CD14-positive monocyte (primary cell): ENCODE results near the gene APOA1. TPM values are rescaled to one million over a fixed set of nuclear protein-coding genes. Genes with fewer than 3 reads are reported as not detected.

Experiments used
- DNase-seq, 3 donors: peaks; one replicate each; pipeline ENCODE4 v3.0.0-alpha.2; 2011 to 2022
- H2AFZ ChIP-seq: 2 replicates; pipeline ENCODE4 v1.6.0; 2012; ENCODE audit warnings: mild to moderate bottlenecking, low read depth, low read length, inconsistent platforms; ENCODE audit not compliant: insufficient read depth, poor library complexity, severe bottlenecking
- H3K27ac ChIP-seq, 2 donors: 1 replicate in 1 of 2; 2 replicates in 1 of 2; pipeline ENCODE4 v1.5.1; 2012 to 2013; ENCODE audit warnings: low read length in 2 of 2, control low read depth in 1 of 2, inconsistent platforms in 1 of 2, low read depth in 1 of 2, mild to moderate bottlenecking in 1 of 2
- H3K27me3 ChIP-seq, 2 donors: one replicate each; pipeline versions ENCODE4 v1.6.0 to v1.6.1; 2011 to 2013; ENCODE audit warnings: low read length in 2 of 2; ENCODE audit not compliant: control insufficient read depth in 2 of 2, insufficient read depth in 2 of 2
- H3K36me3 ChIP-seq, 2 donors: replicated peaks in 1 of 2; 1 replicate in 1 of 2; 2 replicates in 1 of 2; pipeline versions ENCODE4 v1.5.1 to v1.6.1; 2012 to 2013; ENCODE audit warnings: low read length in 2 of 2, control low read depth in 1 of 2, inconsistent platforms in 1 of 2, mild to moderate bottlenecking in 1 of 2; ENCODE audit not compliant: insufficient read depth in 2 of 2, control insufficient read depth in 1 of 2
- H3K4me1 ChIP-seq, 2 donors: 1 replicate in 1 of 2; 2 replicates in 1 of 2; pipeline versions ENCODE4 v1.5.1 to v1.6.1; 2012 to 2013; ENCODE audit warnings: low read length in 2 of 2, control low read depth in 1 of 2, inconsistent platforms in 1 of 2, mild to moderate bottlenecking in 1 of 2, moderate library complexity in 1 of 2; ENCODE audit not compliant: insufficient read depth in 2 of 2, control insufficient read depth in 1 of 2
- H3K4me2 ChIP-seq: replicated peaks from 2 replicates; pipeline ENCODE3; 2012; ENCODE audit warnings: low read length, moderate library complexity, mild to moderate bottlenecking; ENCODE audit not compliant: poor library complexity, severe bottlenecking; ENCODE audit errors: extremely low read depth
- H3K4me3 ChIP-seq, 3 experiments: fragments of 200-600 bp in 1 of 3; sonication (generic) in 1 of 3; replicated peaks in 1 of 3; 1 replicate in 2 of 3; 2 replicates in 1 of 3; pipeline ENCODE4 v1.5.1; 2011 to 2013; ENCODE audit warnings: low read length in 3 of 3, mild to moderate bottlenecking in 3 of 3, control low read depth in 2 of 3, low read depth in 2 of 3, inconsistent platforms in 1 of 3, moderate library complexity in 1 of 3
- H3K79me2 ChIP-seq: 2 replicates; pipeline ENCODE4 v1.6.0; 2012; ENCODE audit warnings: mild to moderate bottlenecking, control low read depth, inconsistent platforms, low read length, moderate library complexity; ENCODE audit not compliant: insufficient read depth
- H3K9ac ChIP-seq: 2 replicates; pipeline ENCODE4 v1.6.0; 2017; ENCODE audit warnings: low read length, mild to moderate bottlenecking; ENCODE audit not compliant: insufficient read depth, poor library complexity, severe bottlenecking
- H3K9me3 ChIP-seq, 2 donors: replicated peaks in 1 of 2; 1 replicate in 1 of 2; 2 replicates in 1 of 2; pipeline versions ENCODE4 v1.5.1 to v1.6.1; 2012 to 2013; ENCODE audit warnings: low read length in 2 of 2, control low read depth in 1 of 2; ENCODE audit not compliant: control insufficient read depth in 1 of 2, insufficient read depth in 1 of 2
- H4K20me1 ChIP-seq: 2 replicates; pipeline ENCODE4 v1.6.0; 2012; ENCODE audit warnings: mild to moderate bottlenecking, low read length, control low read depth, moderate library complexity; ENCODE audit not compliant: insufficient read depth
- H3K27ac Mint-ChIP-seq, 7 donors: one replicate each; pipeline ENCODE4 v1.8.0; 2020; ENCODE audit warnings: mild to moderate bottlenecking in 7 of 7, mixed read lengths in 7 of 7, moderate library complexity in 6 of 7, inconsistent platforms in 2 of 7
- H3K27me3 Mint-ChIP-seq, 3 donors: one replicate each; pipeline ENCODE4 v1.8.0; 2021 to 2022; ENCODE audit warnings: low read depth in 3 of 3, mild to moderate bottlenecking in 3 of 3, mixed read lengths in 3 of 3, moderate library complexity in 3 of 3, inconsistent platforms in 1 of 3
- H3K36me3 Mint-ChIP-seq, 2 donors: one replicate each; pipeline ENCODE4 v1.8.0; 2020; ENCODE audit warnings: mixed read lengths in 2 of 2, inconsistent platforms in 1 of 2, mild to moderate bottlenecking in 1 of 2
- H3K4me1 Mint-ChIP-seq: one replicate; pipeline ENCODE4 v1.8.0; 2020; ENCODE audit warnings: mild to moderate bottlenecking, mixed read lengths
- H3K4me3 Mint-ChIP-seq, 2 donors: one replicate each; pipeline ENCODE4 v1.8.0; 2020; ENCODE audit warnings: mild to moderate bottlenecking in 2 of 2, mixed read lengths in 2 of 2, moderate library complexity in 1 of 2
- H3K9me3 Mint-ChIP-seq, 7 donors: one replicate each; pipeline ENCODE4 v1.8.0; 2020 to 2022; ENCODE audit warnings: mixed read lengths in 7 of 7, mild to moderate bottlenecking in 6 of 7, moderate library complexity in 6 of 7, inconsistent platforms in 2 of 7
- WGBS: methylation state at CpG from one replicate; pipeline ENCODE4 v1.1.5; 2013; ENCODE audit warnings: missing lambda C conversion rate; ENCODE audit not compliant: insufficient coverage; 5-methylcytosine and 5-hydroxymethylcytosine counted together
- intact Hi-C, 2 donors: fragments of 100-400 bp; cut with micrococcal nuclease; formaldehyde crosslinking; loops; one replicate each; pipeline versions ENCODE4 v1.15.0 to v1.15.1; 2023
- polyA plus RNA-seq, 3 donors: library from polyadenylated mRNA; depleted of rRNA in 1 of 3; unstranded in 2 of 3; stranded (reverse) in 1 of 3; fragments of 300-500 nt in 2 of 3; fragments of >200 nt in 1 of 3; fragmentation: Illumina TruSeq in 2 of 3; gene quantifications; 1 replicate in 2 of 3; 2 replicates in 1 of 3; pipeline ENCODE4 v1.2.3, GENCODE V29; 2012 to 2021
- TF ChIP-seq, protein P1 (sequence below): fragments of 200-600 bp; IDR thresholded peaks from one replicate; pipeline ENCODE4 v1.8.0; 2022; ENCODE audit warnings: antibody characterized with exemption, mild to moderate bottlenecking

The APOA1 gene
- polyA plus RNA-seq, 3 donors: 0.29 TPM; not detected in 2

GRCh38 chr11:116833816-116834534 is 3.4 kb downstream of the APOA1 start:
- Mint-ChIP-seq H3K4me3 (no peak overlapping the region), H3K36me3 (no peaks in the 10 kb centered on the region), H3K27ac (no peak overlapping the region), H3K9me3 (no peaks in the 10 kb centered on the region), H3K27me3 (peaks cover 3 to 8% (median 4%) of the 10 kb centered on the region in 3 donors), H3K4me1 (peaks cover 14% of the 10 kb centered on the region)
- H3K4me3 ChIP-seq: no peak overlapping the region
- H3K27ac ChIP-seq: no peak overlapping the region
- no peak overlapping the region for H3K4me2 ChIP-seq
- TF ChIP-seq, protein P1, sequence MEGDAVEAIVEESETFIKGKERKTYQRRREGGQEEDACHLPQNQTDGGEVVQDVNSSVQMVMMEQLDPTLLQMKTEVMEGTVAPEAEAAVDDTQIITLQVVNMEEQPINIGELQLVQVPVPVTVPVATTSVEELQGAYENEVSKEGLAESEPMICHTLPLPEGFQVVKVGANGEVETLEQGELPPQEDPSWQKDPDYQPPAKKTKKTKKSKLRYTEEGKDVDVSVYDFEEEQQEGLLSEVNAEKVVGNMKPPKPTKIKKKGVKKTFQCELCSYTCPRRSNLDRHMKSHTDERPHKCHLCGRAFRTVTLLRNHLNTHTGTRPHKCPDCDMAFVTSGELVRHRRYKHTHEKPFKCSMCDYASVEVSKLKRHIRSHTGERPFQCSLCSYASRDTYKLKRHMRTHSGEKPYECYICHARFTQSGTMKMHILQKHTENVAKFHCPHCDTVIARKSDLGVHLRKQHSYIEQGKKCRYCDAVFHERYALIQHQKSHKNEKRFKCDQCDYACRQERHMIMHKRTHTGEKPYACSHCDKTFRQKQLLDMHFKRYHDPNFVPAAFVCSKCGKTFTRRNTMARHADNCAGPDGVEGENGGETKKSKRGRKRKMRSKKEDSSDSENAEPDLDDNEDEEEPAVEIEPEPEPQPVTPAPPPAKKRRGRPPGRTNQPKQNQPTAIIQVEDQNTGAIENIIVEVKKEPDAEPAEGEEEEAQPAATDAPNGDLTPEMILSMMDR: no peak
- no peak overlapping the region for H2AFZ ChIP-seq
- H3K36me3 ChIP-seq: no peaks in the 10 kb centered on the region
- peaks cover 17 to 19% of the 10 kb centered on the region in 2 donors for H3K4me1 ChIP-seq
- no peaks in the 10 kb centered on the region for H3K79me2 ChIP-seq
- H3K9me3 ChIP-seq: no peaks in the 10 kb centered on the region
- WGBS: 95% methylated on average over 13 of the region's 14 CpGs
- intact Hi-C loops: no loop called here
- DNase-seq: no peak
- H4K20me1 ChIP-seq: no peaks in the 10 kb centered on the region
- no peak overlapping the region for H3K9ac ChIP-seq
- no peaks in the 10 kb centered on the region for H3K27me3 ChIP-seq

GRCh38 chr11:116833491-116833815 is 4.0 kb downstream of the APOA1 start:
- peaks cover 17 to 19% of the 10 kb centered on the region in 2 donors for H3K4me1 ChIP-seq
- 100% methylated on average over 9 of the region's 10 CpGs for WGBS
- no peaks in the 10 kb centered on the region for H3K79me2 ChIP-seq
- H3K4me2 ChIP-seq: no peak overlapping the region
- no peaks in the 10 kb centered on the region for H3K27me3 ChIP-seq
- TF ChIP-seq, protein P1: no peak
- H3K9ac ChIP-seq: no peak overlapping the region
- H3K9me3 Mint-ChIP-seq: no peaks in the 10 kb centered on the region
- H3K4me3 Mint-ChIP-seq: no peak overlapping the region
- no peaks in the 10 kb centered on the region for H3K9me3 ChIP-seq
- H3K27me3 Mint-ChIP-seq: peaks cover 3 to 8% (median 4%) of the 10 kb centered on the region in 3 donors
- no peak for DNase-seq
- peak overlapping the region in 1 of 7 donors; percentile 15 for H3K27ac Mint-ChIP-seq
- H2AFZ ChIP-seq: no peak overlapping the region
- H4K20me1 ChIP-seq: no peaks in the 10 kb centered on the region
- peaks cover 14% of the 10 kb centered on the region for H3K4me1 Mint-ChIP-seq
- no peaks in the 10 kb centered on the region for H3K36me3 ChIP-seq
- H3K36me3 Mint-ChIP-seq: no peaks in the 10 kb centered on the region
- H3K4me3 ChIP-seq: no peak overlapping the region
- intact Hi-C loops: no loop called here
- H3K27ac ChIP-seq: no peak overlapping the region
